Mammary epithelial cell (primary cell): ENCODE measurements around the gene OR2A5.

Source experiments
- EZH2 ChIP-seq: IDR thresholded peaks from 2 replicates; pipeline ENCODE4 v1.6.1; 2012; ENCODE audit warnings: low read length, inconsistent platforms, borderline replicate concordance
- TF ChIP-seq, protein P1 (sequence below), 2 donors: IDR thresholded peaks in 1 of 2; conservative IDR thresholded peaks in 1 of 2; 2 replicates each; pipeline ENCODE4 v1.5.1; 2011 to 2012; ENCODE audit warnings: inconsistent platforms in 2 of 2, low read length in 2 of 2, mild to moderate bottlenecking in 2 of 2, control low read depth in 1 of 2, low read depth in 1 of 2; ENCODE audit not compliant: insufficient read depth in 1 of 2; ENCODE audit errors: extremely low read depth in 1 of 2

DNA sequence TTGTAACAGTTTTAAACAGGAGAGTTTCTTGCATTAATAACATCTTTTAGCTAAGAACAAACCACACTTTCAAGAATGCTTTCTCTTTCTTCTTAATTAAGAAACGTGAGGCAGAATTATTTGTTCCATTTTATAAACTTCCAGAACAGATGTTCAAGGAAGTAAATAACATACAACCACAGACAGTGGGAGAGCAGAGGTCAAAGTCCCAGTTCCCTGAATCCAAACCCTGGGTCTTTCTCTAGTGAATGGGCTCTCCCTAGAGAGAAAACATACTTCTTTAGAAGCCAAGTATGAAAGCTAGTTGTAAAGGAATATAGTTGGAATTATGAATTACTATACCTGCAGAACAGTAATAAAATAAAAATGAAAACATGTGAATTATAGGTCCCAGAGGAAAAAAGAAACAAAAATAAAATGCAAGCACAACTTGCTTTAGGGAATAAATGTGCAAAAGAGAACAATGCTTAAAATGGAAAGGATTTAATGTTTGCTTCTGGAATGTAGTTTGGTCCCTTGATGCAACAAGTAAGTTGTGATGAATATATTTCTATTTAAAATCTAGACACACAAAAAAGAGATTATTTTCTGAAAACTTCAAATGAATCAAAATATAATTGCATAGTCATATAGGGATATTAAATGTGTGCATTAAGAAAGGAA is 42.6 kb upstream of the OR2A5 start:
- TF ChIP-seq, protein P1, sequence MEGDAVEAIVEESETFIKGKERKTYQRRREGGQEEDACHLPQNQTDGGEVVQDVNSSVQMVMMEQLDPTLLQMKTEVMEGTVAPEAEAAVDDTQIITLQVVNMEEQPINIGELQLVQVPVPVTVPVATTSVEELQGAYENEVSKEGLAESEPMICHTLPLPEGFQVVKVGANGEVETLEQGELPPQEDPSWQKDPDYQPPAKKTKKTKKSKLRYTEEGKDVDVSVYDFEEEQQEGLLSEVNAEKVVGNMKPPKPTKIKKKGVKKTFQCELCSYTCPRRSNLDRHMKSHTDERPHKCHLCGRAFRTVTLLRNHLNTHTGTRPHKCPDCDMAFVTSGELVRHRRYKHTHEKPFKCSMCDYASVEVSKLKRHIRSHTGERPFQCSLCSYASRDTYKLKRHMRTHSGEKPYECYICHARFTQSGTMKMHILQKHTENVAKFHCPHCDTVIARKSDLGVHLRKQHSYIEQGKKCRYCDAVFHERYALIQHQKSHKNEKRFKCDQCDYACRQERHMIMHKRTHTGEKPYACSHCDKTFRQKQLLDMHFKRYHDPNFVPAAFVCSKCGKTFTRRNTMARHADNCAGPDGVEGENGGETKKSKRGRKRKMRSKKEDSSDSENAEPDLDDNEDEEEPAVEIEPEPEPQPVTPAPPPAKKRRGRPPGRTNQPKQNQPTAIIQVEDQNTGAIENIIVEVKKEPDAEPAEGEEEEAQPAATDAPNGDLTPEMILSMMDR (conservative IDR thresholded peaks at IDR 0.05 in 1 of 2, IDR thresholded peaks at IDR 0.05 in 1 of 2; ENCODE audit: extremely low read depth in 1 of 2, insufficient read depth in 1 of 2, low read depth in 1 of 2, low read length in 2 of 2), result no peak
- TF ChIP-seq EZH2, result no peak
